Activated CD8-positive, alpha-beta memory T cell treated with anti-CD3 and anti-CD28 coated beads, Interleukin-2, amount 50 U/mL, for 1 hour (primary cell): ENCODE measurements around the gene NAV2.

Experiments used
- DNase-seq: peaks from one replicate; pipeline ENCODE4 v3.0.0-alpha.2; 2020; ENCODE audit errors: extremely low read depth

Gene NAV2

DNA sequence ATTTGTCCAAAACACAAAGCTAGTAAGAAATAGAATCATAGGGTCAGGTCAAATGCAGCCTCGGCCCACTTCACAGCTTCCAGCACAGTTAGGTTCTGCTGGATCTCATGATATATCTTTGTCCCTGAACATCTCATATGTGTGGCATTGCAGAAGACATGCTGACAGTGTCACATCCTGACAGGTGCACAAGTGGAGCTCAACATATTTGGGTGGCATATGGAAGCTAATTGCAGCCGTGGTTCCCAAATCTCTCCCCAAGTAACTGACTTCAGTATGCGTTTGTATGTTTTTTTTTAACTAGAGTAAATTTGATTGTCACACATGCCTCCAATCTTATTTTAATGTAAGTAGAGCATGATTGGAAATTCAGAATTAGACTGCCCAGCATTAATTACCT lies 33.4 kb downstream of the NAV2 start:
- no peak for DNase-seq

- no peak for DNase-seq
Measured at GRCh38 chr11:19747634-19748033, 35.0 kb downstream of the NAV2 start.

GRCh38 chr11:19751055-19751454 lies 38.4 kb downstream of the NAV2 start:
- DNase-seq: no peak

DNA sequence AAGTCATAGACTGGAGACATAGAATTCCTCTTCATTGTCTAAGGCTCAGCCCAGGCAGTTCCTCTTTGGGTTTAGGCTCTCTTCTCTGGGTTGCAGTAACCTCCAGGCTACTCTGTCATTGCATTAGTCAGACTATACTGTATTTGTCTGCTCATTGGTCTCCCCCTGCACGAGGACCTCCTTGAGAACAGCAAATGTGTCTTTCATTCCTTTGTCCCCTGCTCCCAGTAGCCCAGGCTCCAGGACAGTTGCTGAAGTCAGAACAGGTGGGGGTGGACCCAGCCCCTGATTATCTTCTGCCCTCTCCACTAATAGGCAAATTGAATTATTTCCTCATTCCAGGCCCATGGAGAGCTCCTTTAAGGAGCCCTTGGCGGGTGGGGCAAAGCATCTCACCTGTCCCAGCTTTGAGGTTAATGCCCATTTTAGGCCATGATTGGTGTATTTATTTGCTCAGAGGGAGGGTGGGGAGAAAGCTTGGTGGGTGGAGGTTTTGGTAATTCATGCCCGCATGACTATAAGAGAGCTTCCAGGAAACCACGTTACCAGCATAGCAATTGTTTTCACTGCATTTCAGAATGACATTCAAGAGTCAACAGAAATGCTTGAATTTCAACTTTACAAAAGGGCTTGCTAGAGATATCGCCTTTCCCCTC lies 40.9 kb downstream of the NAV2 start:
- DNase-seq: no peak

DNA sequence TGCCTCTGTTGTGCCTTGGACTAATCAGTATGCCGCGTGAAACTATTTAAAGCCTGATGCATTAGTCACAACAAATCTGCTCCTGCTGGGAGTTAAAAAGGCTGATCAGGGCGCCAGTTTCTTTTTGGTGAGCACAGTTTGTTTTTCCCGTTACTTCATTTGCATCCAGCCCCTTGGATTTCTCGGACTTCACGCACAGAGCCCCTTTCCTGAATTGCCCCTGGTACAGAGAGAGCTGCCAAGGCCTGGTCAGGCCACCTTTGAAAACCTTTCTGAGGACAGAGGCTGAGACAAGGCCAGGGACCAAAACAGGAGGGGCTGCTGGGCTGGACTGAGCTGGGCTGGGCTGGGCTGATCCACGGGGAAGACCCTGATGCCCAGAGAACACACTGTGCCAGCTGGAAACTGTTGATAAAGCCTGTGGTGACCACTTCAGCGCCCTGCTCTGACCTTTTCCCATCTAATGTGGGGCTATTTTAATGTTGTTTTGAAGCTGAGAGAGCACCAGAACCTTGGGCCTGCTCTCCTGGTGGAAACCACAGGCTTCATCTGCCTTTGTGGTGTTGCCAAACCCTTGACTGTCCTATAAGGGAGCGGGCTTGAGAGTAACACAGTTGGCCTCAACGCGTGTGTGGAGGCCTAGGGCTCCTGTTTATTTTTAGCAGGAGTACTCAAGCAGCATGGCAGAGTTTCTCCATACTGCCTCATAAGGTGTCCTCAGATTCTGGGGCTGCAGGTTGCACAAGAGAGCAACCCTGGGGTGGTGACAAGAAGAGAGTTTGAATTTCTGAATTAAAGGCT lies 44.2 kb downstream of the NAV2 start:
- no peak for DNase-seq

GRCh38 chr11:19759389-19759788 lies 46.8 kb downstream of the NAV2 start:
- DNase-seq: no peak

DNA sequence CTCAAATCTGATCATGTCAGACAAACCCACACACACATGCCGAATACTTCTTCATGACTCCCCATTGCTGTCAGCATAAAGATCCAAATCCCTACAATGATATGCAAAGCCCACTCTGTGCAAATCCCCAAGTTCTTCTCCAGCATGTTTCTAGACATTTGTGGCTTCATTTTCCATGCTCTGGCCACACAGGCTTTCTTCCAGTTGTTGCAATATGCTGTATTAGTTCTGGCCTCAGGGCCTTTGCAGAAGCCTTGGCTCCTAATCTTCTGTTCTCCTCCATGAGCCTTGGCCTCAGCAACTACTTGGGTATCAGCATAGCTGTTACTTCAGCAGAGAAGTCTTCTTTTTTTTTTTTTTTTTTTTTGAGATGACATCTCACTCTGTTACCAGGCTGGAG lies 49.6 kb downstream of the NAV2 start:
- DNase-seq: no peak

DNA sequence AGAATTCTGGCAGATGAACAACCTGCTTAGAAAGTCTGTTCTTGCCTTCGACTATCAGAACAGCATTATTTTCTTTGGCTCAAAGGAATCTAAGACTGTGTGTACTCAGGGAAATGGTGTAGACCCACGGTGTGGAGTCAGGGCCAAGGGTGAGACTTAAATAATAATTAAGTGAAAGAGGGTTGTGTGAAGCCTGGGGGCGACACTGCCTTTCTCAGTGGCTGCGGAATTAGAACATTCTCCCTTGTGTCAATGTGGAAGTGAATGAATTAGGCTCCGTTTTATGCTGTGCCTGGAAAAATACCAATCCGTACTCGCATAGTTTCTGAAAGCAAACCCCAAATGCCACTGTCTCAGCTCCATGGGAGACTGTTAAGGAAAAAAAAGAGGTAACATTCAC lies 50.7 kb downstream of the NAV2 start:
- DNase-seq: no peak

GRCh38 chr11:19766206-19766605 lies 53.6 kb downstream of the NAV2 start:
- DNase-seq: no peak

DNA sequence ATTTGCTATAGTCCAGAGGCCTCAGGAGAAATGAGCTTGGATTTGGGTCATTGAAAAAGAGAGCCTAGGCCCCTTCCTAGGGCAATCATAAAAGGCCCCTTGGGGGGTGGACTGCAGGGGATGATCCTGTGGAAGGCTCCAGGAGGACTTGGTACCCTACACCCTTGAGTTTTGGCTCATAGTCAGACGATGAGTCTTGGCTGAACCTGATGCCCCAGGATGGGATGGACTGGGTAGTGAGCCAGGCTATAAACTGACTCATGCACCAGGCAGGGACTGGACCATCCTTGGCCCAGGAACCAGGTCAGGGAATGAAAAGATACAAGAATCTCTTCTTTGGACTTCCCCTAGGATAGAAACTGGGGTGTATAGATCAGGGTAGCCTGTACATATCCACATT lies 54.2 kb downstream of the NAV2 start:
- no peak for DNase-seq

- no peak for DNase-seq
Measured at GRCh38 chr11:19767627-19768151, 55.1 kb downstream of the NAV2 start.

DNA sequence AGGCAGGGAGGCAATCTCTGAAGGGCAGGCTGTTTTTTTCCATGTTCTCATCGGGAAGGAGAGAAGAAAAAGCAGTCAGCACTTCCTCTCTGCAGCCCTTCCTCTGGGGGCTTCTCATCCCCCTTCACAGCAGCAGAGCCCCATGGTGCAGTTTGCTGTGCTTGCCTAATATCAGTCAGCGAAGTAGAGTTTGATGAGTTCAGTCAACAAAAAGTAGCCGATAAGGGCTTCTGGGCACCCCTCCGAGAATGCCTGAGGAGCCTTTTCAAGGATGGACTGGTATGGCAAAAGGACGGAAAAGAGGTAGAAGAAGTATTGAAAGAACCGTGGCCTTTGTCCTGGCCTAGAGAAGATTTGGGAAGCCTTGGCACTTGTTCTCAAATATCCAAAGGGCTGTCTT lies 55.6 kb downstream of the NAV2 start:
- DNase-seq: no peak

DNA sequence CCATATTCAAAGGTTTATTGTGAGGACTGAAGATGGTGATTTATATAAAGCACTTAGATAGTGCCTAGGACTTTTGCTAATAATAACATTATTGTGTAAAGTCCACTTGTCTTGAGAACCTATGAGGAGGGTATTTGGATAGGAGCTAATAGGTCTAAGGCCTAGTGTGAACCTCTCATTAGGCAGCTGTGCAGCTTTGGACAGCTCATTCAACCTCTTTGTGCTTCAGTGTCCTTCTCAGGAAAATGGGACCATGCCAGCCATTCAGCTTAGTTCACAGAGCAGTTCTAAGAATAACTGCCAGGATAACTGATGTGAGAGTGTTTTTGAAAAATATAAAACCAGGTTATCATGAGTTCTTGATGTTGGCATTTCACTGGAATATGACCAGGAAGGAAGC lies 56.2 kb downstream of the NAV2 start:
- no peak for DNase-seq

DNA sequence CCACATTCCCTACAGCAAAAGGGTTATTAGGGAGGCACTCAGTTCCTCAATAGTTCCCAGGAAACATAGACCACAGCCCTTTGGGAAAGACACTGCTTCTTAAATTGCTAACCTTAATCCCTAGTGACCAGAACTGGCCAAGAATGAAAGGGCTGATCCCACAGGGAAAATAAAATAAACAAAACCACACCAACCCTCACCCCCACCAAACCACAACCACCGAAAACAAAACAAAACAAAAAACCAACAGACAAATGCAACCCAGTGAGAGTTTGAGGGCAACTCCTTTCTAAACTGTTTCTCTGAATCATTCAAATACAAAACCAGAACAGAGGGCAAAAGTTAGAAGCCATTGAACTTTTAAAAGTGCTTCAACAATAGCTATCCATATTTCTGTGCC lies 57.2 kb downstream of the NAV2 start:
- DNase-seq: no peak

DNA sequence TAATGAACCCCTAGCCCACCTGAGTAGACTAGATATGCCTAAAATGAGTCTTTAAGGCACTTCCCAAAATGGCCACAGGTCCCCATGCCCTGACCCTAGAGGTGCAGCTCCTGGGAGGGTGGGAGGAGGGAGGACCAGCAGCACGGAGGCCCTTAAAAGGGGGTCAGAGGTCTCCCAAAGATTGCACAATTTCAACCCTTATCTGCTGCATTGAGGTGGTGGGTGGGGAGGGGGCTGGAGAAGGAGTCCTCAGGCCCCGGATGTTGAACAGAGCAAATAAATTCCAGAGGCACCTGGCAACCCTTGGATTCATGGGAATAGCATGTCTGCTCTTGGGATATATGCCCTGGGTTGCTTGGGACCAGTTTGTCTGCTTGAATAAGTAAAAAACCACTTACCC lies 57.6 kb downstream of the NAV2 start:
- no peak for DNase-seq

- no peak for DNase-seq
Measured at GRCh38 chr11:19771463-19771862, 58.8 kb downstream of the NAV2 start.

DNA sequence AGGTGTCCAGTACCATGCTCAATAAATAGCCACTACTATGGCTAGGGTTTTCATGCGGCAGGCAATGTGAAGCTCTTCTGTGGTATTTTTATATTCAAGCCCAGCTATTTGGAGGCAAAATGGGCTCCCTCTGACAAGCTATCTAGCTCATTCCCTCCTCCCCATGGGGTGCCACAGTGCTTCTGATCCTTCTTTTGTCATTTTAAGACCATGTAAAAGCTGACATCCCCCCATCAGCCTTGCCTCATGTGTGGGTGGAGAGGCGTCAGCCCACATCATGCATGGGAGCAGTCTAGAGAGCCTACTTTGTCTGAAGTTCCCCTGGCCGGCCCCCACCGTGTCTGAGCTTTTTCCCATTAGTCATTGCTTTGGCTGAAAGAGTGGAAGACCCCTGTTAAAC lies 59.8 kb downstream of the NAV2 start:
- no peak for DNase-seq

- no peak for DNase-seq
Measured at GRCh38 chr11:19774329-19774728, 61.7 kb downstream of the NAV2 start.

DNA sequence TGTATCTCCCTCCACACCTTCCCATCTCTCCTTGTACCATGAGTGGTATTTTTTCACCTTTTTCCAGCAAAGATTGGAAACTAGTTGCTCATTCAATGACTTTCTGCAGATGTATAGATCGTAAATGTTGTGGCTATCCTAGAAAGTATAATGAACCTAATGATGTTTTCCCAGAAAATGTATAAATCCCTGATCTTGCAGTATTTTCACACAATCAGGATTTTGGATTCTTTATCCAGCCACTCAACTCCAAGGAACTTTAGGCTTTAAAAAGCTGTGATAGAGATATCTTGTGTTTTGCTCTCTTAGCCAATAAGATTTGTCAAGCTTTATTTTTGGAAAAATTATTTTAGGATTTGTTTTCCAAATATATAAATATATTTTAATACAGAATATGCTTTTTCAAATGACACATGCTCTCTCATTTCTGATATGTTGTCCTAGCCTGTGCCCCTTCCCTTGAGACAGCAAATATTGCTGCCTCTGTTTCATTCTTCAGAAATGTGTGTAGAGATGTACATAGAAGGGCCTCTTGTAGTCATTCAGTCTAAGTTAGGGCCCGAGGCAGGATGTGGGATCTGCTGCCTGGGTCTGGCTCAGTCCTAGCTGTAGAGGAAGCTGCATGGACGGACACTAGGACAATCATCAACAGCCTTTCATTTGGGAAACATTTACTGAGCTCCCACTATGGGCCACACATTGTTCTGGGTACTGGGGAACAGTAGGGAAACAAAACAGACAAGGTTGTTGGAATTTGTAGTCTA lies 62.4 kb downstream of the NAV2 start:
- no peak for DNase-seq

DNA sequence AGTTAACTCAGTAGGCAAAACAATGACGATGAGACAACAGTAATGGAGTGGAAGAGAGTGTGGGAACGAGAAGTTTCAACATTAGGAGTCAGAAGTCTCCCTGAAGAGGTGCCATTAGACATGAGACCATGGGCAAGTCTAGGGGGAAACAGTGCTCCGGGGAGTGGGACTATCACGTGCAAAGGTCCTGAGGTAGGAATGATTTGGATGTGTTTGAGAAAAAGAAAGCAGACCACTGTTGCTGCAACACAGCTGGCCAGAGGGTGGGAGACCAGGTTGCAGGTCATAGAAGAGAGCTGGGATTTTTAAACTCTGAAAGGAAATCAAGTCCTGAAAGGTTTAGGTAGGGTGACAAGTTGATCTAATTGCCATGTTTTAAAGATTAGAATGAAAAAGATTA lies 63.0 kb downstream of the NAV2 start:
- no peak for DNase-seq

GRCh38 chr11:19777039-19777376 lies 64.4 kb downstream of the NAV2 start:
- DNase-seq: no peak

GRCh38 chr11:19777377-19778102 lies 64.9 kb downstream of the NAV2 start:
- DNase-seq: no peak
